Astrocyte (in vitro differentiated cells and primary cell): ENCODE results near the gene OSTF1. TPM values are rescaled to one million over a fixed set of nuclear protein-coding genes. Genes with fewer than 3 reads are reported as not detected.

Experiments used
- DNase-seq: peaks from one replicate; pipeline ENCODE4 v3.0.0-alpha.2; 2010; ENCODE audit warnings: low read depth
- FAIRE-seq: peaks from 2 replicates; lab custom pipeline; 2011; peaks lifted over from hg19 to GRCh38; lab: Jason Lieb, UNC
- H2AFZ ChIP-seq: 2 replicates; pipeline ENCODE4 v1.6.0; 2012; ENCODE audit warnings: low read depth, low read length, inconsistent platforms
- H3K27ac ChIP-seq: 2 replicates; pipeline ENCODE4 v1.5.1; 2011; ENCODE audit warnings: low read depth, low read length, inconsistent platforms
- H3K27me3 ChIP-seq: 2 replicates; pipeline ENCODE4 v1.6.0; 2011; ENCODE audit warnings: low read length, inconsistent platforms; ENCODE audit not compliant: insufficient read depth
- H3K36me3 ChIP-seq: 2 replicates; pipeline ENCODE4 v1.5.1; 2011; ENCODE audit warnings: low read length, inconsistent platforms; ENCODE audit not compliant: insufficient read depth
- H3K4me1 ChIP-seq: 2 replicates; pipeline ENCODE4 v1.5.1; 2011; ENCODE audit warnings: low read length, inconsistent platforms; ENCODE audit not compliant: insufficient read depth
- H3K4me2 ChIP-seq: 2 replicates; pipeline ENCODE4 v1.6.0; 2012; ENCODE audit warnings: low read length, inconsistent platforms
- H3K4me3 ChIP-seq: 2 replicates; pipeline ENCODE4 v1.5.1; 2011; ENCODE audit warnings: low read depth, mild to moderate bottlenecking, low read length, inconsistent platforms; ENCODE audit not compliant: insufficient read depth
- H3K79me2 ChIP-seq: 2 replicates; pipeline ENCODE4 v1.6.0; 2012; ENCODE audit warnings: mild to moderate bottlenecking, low read length, inconsistent platforms; ENCODE audit not compliant: insufficient read depth
- H3K9ac ChIP-seq: 2 replicates; pipeline ENCODE4 v1.6.0; 2012; ENCODE audit warnings: mild to moderate bottlenecking, low read length, inconsistent platforms
- H3K9me3 ChIP-seq: 2 replicates; pipeline ENCODE4 v1.5.1; 2012; ENCODE audit warnings: low read depth, mild to moderate bottlenecking, low read length, inconsistent platforms; ENCODE audit not compliant: insufficient read depth
- H4K20me1 ChIP-seq: 2 replicates; pipeline ENCODE4 v1.6.0; 2012; ENCODE audit warnings: low read length, inconsistent platforms; ENCODE audit not compliant: insufficient read depth
- H3K27ac Mint-ChIP-seq: one replicate; pipeline ENCODE4 v1.8.0; 2021; ENCODE audit warnings: mild to moderate bottlenecking, mixed read lengths; ENCODE audit not compliant: unreplicated experiment
- H3K27me3 Mint-ChIP-seq: one replicate; pipeline ENCODE4 v1.8.0; 2021; ENCODE audit warnings: low read depth, mixed read lengths; ENCODE audit not compliant: unreplicated experiment
- H3K36me3 Mint-ChIP-seq: one replicate; pipeline ENCODE4 v1.8.0; 2021; ENCODE audit warnings: low read depth, mixed read lengths; ENCODE audit not compliant: unreplicated experiment
- H3K4me1 Mint-ChIP-seq: one replicate; pipeline ENCODE4 v1.8.0; 2021; ENCODE audit warnings: low read depth, mixed read lengths; ENCODE audit not compliant: unreplicated experiment
- H3K4me3 Mint-ChIP-seq: one replicate; pipeline ENCODE4 v1.8.0; 2021; ENCODE audit warnings: mild to moderate bottlenecking, moderate library complexity, mixed read lengths; ENCODE audit not compliant: unreplicated experiment
- H3K9me3 Mint-ChIP-seq: one replicate; pipeline ENCODE4 v1.8.0; 2021; ENCODE audit warnings: mild to moderate bottlenecking, mixed read lengths; ENCODE audit not compliant: unreplicated experiment
- EZH2 ChIP-seq: IDR thresholded peaks from 2 replicates; pipeline ENCODE4 v1.6.1; 2012; ENCODE audit warnings: mild to moderate bottlenecking, low read length, inconsistent platforms; ENCODE audit not compliant: insufficient read depth
- total RNA-seq: library from RNA; stranded (reverse); gene quantifications from 2 replicates; pipeline ENCODE4 v1.2.1, GENCODE V29; 2021
- TF ChIP-seq, protein P1 (sequence below): IDR thresholded peaks from 2 replicates; pipeline ENCODE4 v1.5.1; 2011; ENCODE audit warnings: low read depth, mild to moderate bottlenecking, inconsistent platforms, low read length, moderate library complexity; ENCODE audit not compliant: insufficient read depth

Gene OSTF1
- total RNA-seq, 1 donor from 2014 or later: 43.0 TPM

DNA sequence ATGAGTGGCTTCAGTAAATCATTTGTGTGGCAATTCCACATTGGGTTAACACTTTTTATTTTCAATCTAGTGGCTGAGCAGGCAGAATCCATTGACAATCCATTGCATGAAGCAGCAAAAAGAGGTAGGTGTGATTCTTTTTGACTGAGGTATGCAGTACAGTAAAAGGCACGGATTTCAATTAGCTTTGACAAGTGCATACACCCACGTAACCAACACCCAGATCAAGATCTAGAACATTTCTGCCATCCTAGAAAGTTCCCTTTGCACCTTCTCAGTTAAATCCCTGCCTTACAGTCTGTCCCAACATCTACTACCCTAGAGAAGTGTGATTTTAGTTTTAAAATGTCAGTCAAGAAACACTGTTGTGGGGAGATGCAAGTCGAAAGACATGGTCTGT lies 43.4 kb downstream of the OSTF1 start:
- no peaks in the 10 kb centered on the region for H3K27me3 Mint-ChIP-seq

DNA sequence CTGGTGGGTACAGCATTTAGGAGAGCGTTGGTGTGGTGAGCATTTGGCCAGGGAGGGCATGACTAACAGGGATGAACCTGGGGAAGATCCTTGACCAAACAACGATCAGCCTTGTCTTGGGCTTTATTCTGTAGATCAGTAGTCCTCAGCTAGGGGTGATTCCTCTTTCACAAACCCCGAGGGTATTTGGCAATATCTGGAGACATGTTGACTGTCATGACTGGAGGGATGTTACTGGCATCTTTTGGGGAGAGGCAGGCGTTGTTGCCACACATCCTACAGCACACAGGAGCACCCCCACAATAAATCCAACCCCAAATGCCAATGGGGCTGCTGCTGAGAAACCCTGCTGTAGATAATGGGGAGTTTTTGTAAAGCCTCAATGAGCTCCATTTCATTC lies 43.9 kb downstream of the OSTF1 start:
- Mint-ChIP-seq H3K27ac (no peak overlapping the region), H3K36me3 (peaks cover 16% of the 10 kb centered on the region), H3K4me1 (peaks cover 6% of the 10 kb centered on the region), H3K27me3 (no peaks in the 10 kb centered on the region), H3K4me3 (no peak overlapping the region), H3K9me3 (no peaks in the 10 kb centered on the region)
- no peaks in the 10 kb centered on the region for H3K79me2 ChIP-seq
- DNase-seq (no peak), FAIRE-seq (no peak)
- no peak overlapping the region for H3K4me3 ChIP-seq
- no peak overlapping the region for H3K4me2 ChIP-seq
- H3K27ac ChIP-seq: no peak overlapping the region
- H3K4me1 ChIP-seq: no peaks in the 10 kb centered on the region
- peaks cover 14% of the 10 kb centered on the region for H3K36me3 ChIP-seq
- no peaks in the 10 kb centered on the region for H3K27me3 ChIP-seq
- H4K20me1 ChIP-seq: no peaks in the 10 kb centered on the region
- no peak for TF ChIP-seq EZH2
- TF ChIP-seq, protein P1, sequence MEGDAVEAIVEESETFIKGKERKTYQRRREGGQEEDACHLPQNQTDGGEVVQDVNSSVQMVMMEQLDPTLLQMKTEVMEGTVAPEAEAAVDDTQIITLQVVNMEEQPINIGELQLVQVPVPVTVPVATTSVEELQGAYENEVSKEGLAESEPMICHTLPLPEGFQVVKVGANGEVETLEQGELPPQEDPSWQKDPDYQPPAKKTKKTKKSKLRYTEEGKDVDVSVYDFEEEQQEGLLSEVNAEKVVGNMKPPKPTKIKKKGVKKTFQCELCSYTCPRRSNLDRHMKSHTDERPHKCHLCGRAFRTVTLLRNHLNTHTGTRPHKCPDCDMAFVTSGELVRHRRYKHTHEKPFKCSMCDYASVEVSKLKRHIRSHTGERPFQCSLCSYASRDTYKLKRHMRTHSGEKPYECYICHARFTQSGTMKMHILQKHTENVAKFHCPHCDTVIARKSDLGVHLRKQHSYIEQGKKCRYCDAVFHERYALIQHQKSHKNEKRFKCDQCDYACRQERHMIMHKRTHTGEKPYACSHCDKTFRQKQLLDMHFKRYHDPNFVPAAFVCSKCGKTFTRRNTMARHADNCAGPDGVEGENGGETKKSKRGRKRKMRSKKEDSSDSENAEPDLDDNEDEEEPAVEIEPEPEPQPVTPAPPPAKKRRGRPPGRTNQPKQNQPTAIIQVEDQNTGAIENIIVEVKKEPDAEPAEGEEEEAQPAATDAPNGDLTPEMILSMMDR: no peak
- no peaks in the 10 kb centered on the region for H3K9me3 ChIP-seq
- no peak overlapping the region for H3K9ac ChIP-seq
- no peak overlapping the region for H2AFZ ChIP-seq

More for the DNA sequence above, 43.4 kb downstream of the OSTF1 start:
- H3K4me1 ChIP-seq: no peaks in the 10 kb centered on the region
- Mint-ChIP-seq H3K4me3 (no peak overlapping the region), H3K4me1 (peaks cover 6% of the 10 kb centered on the region), H3K9me3 (no peaks in the 10 kb centered on the region), H3K27ac (no peak overlapping the region), H3K36me3 (peaks cover 13% of the 10 kb centered on the region)
- no peaks in the 10 kb centered on the region for H3K9me3 ChIP-seq
- no peaks in the 10 kb centered on the region for H3K27me3 ChIP-seq
- DNase-seq (no peak), FAIRE-seq (no peak)
- no peak overlapping the region for H3K4me2 ChIP-seq
- no peak overlapping the region for H2AFZ ChIP-seq
- no peaks in the 10 kb centered on the region for H3K79me2 ChIP-seq
- no peak overlapping the region for H3K27ac ChIP-seq
- H4K20me1 ChIP-seq: no peaks in the 10 kb centered on the region
- H3K36me3 ChIP-seq: peaks cover 14% of the 10 kb centered on the region
- no peak overlapping the region for H3K9ac ChIP-seq
- no peak overlapping the region for H3K4me3 ChIP-seq
- TF ChIP-seq, protein P1: no peak

DNA sequence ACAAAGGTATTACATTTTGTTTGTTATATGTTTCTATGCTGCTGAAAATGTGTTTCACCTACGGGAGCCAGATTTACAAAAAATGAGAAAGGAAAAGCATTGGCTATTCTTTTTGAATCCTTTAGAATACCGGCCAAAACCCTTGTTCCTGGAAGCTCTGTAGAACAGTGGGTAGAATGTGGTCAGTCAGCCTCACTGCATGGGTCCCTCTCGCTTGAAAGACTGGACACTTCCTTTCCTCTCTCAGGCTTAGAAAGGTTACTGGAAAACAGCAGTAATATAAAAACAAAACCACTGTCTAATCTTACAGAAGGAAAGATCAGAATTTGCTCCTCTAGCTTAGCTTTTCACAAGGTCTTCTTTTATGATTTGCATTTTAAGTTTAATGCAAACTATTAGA lies 45.1 kb downstream of the OSTF1 start:
- Histone ChIP-seq H3K27me3 (no peaks in the 10 kb centered on the region), H3K36me3 (peaks cover 14% of the 10 kb centered on the region), H3K27ac (no peak overlapping the region), H2AFZ (no peak overlapping the region), H4K20me1 (no peaks in the 10 kb centered on the region), H3K4me3 (no peak overlapping the region), H3K4me1 (no peaks in the 10 kb centered on the region), H3K79me2 (no peaks in the 10 kb centered on the region), H3K9ac (no peak overlapping the region), H3K9me3 (no peaks in the 10 kb centered on the region), H3K4me2 (no peak overlapping the region)
- TF ChIP-seq EZH2: no peak
- TF ChIP-seq, protein P1: no peak
- H3K9me3 Mint-ChIP-seq: no peaks in the 10 kb centered on the region
- H3K4me1 Mint-ChIP-seq: peaks cover 6% of the 10 kb centered on the region
- H3K27ac Mint-ChIP-seq: no peak overlapping the region
- H3K4me3 Mint-ChIP-seq: no peak overlapping the region
- peaks cover 16% of the 10 kb centered on the region for H3K36me3 Mint-ChIP-seq
- H3K27me3 Mint-ChIP-seq: no peaks in the 10 kb centered on the region
- DNase-seq (no peak), FAIRE-seq (no peak)
